Stimulated activated CD4-positive, alpha-beta T cell treated with anti-CD3 and anti-CD28 coated beads, Interleukin-15, amount 100 ng/mL, for 1 hour (primary cell): ENCODE measurements around the gene MAP1LC3B2.
A peak's percentile ranks its signal among the peaks of the same experiment; 100 is the strongest.

Source experiments
- DNase-seq, 2 donors: peaks; one replicate each; pipeline ENCODE4 v3.0.0-alpha.2; 2020; ENCODE audit warnings: low read depth in 1 of 2, low spot score in 1 of 2

The MAP1LC3B2 gene

DNA sequence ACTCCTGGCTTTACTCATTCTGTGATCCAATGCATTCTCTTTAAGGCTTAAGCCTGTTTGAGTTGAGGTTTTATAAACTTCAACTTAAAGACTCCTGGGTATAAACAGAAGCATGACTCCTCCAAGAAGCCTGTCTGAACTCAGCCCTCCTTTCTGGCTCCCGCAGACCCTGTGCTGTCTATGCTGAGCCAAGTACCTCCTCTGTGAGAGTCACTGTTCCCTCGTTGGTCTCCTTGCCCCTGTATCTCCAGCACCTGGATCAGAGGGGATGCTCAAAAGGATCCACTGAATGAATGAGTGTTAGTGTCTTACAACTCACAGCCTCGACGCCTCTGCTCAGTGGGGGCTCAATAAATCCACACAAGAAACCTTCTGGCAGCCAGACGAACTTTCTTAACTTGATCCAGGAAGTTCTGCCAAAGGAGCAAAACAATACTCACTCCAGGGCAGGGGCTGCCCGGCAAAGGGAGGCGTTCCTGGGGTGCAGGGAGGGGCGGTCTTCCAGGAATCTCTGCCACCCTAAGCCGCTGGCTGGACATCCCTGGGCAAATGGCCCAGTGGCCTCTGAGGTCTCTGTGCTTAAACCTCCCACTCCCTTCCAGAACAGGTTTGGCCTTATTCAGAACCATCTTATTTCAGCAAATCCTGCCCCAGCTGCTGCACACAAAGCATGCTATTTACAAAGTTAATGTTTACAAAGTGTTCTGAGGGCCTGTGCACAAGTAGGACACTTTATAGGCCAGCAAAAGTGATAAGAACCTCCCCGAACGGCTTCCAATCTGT lies 32.9 kb downstream of the MAP1LC3B2 start:
- no peak for DNase-seq

DNA sequence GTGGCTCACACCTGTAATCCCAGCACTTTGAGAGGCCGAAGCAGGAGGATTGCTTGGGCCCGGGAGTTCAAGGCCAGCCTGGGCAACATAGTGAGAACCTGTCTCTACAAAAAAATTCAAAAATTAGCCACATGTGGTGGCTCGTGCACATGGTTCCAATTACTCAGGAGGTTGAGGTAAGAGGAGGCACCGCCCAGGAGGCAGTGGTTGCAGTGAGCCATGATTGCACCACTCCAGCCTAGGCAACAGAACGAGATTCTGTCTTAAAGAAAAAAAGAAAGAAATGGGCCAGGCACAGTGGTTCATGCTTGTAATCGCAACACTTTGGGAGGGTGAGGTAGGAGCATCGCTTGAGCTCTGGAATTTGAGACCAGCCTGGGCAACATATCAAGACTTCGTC lies 33.5 kb downstream of the MAP1LC3B2 start:
- DNase-seq, result no peak

DNA sequence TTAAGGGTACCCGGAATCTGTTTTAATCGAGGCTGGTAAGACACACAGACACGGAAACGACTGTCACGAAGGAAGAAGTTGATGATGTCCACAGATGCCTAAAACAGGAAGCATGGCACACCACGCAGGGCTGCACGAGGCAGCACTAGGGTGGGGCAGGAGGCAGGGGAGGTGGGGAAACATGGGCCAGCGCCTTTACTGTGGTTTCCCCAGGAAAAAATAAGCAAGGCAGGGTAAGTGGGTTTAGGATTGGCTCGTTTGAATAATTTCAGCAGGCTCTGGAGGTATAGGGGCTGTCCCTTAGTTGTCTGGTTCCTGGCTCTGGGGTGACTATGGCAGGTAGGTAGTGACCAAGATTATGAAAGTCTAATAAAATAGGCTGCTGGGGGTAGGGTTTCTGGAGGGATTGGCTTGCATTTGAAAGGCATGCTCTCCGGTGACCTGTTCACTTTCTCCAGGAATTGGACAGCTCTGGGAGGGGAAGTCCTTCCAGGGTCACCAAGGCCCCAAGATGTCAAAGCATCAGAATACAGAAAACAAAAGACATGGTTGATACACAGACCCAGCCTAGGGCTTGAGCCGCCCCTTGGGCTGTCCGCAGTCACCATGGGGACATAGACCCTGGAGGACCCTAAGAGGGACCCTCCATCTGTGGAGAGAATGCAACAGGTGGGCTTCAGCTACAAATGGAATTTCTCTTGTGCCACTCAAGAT lies 35.3 kb downstream of the MAP1LC3B2 start:
- no peak for DNase-seq

DNA sequence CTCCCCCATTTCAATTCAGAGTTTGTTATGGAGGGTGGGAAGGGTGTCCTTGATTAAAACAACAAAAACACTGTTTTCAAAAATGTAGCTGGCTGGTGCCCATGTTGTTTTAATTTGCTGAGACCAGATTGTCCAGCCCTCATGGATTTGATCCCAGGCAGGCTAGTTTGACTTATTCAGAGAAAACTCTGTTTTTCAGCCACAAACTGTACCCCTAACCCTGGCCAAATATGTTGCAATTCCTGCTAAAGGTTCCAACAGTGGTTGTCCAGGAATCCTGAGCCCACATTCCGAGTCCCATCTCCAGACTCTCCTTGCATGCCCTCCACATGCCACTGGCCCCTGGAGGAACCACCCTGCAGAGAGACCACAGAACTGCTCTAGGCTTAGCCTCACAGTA lies 36.0 kb downstream of the MAP1LC3B2 start:
- no peak for DNase-seq

DNA sequence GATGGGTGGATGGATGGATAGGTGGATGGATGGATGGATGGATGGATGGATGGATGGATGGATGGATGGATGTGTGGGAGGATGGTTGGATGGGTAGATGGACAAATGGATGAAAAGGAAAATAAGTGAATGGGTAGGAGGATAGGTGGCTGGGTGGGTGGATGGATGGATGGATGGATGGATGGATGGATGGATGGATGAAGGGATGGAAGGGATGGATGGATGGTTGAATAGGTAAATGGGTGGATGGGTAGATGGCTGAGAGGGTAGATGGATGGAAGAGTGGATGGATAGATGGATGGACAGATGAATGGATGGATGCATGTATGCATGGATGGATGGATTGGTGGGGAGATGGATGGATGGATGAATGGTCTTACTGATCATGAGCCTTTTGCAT lies 36.5 kb downstream of the MAP1LC3B2 start:
- DNase-seq, result no peak

DNA sequence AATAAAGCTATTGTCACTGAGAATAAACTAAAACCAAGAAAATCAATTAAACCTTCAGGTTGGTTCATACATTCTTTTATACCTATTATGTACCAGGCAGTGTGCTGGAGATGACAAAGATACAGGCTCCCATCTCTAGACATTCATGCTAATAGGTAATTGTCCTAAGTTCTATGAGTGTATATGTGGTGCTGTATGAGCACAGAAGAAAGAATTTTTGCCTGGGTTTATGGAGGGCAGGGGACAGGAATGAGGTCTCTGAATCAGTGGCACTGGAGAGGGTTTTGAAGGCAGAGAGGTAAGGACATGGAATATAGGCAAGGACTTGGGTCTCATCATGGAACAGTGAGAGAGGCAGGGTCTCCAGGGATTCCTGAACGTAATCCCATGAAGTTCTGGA lies 38.7 kb downstream of the MAP1LC3B2 start:
- DNase-seq, result no peak

DNA sequence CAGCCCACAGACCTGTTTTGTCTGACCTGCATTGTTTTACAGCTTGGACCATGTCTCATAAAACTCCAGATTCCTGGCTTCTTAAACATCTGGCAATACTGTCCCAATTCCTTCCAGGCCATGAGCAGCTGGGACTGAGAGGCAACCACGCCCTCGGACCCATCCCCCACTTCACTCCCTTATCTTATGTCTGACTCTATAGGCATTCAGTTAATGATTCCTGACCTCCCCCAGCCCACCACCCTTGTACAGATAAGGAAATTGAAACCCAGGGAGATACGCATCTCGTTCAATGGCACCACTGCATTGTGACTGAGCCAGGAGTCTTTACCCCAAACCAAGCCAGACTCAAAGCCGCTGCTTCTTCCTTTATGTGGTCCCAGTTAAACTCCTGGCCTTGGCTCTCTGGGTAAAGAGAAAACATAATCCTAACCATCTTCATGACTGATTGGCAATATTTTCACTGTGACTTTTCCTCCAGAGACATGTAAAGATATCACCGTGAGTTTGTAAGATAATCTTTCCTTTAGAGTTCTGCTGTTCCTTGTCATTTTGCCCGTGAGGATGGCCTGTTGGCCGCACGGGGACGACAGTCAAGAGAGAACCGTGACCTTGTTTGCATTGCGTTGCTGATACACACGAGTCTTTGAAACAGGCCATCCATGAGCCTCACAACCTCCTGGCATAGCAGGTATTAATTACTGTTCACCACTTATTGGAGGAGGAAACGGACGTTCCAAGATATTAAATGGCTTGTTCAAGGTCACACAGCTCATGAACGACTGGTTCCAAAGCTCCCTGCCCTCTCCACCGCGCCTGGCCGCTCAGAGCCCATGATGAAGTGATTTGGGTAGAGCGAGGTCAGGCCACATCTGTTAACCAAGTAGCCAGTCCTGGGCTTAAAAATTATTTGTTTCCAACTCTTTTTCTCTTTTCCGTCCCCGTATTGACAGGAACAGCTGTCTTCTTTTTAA lies 39.4 kb downstream of the MAP1LC3B2 start:
- no peak for DNase-seq

DNA sequence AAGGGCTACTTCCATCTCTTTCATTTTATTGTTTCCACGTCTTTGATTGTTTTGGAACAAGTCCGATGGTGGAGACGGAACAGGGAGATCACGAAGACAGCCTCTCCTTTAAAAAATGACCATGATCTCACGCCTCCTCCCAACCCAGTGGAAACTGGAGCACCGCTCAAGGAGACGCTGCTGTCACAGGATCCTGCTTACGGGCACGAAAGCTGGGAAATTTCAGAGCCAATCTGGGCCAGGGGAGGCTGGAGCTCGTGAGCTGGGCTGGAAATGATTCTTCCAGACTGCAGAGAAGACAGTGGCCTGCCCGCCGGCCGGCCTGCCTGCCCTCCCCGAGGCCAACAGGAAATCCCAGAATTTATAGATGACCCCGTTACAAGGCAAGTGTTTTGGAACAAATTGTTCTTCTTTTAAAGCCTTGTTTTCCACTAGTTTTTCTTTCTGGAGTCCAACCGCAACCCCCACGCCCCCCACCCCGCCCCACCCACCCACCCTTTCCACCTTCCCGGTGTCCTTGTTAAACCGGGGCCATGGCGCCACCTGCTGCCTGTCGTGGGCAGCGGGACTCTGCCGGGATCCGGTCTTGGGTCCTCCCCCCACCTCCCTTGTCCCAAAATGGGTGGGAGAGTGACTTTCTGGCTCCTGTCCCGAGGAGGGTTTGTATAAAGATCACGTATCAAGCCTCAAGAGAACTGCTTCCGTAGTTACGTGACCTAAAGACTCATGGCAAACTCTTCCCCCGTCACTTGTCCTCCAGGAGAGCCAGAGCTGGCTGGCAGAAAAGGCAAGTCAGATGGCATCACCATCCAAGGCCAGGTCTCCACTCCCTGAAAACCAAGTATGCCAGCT lies 40.3 kb downstream of the MAP1LC3B2 start:
- DNase-seq, result peak; percentile 15 to 40

DNA sequence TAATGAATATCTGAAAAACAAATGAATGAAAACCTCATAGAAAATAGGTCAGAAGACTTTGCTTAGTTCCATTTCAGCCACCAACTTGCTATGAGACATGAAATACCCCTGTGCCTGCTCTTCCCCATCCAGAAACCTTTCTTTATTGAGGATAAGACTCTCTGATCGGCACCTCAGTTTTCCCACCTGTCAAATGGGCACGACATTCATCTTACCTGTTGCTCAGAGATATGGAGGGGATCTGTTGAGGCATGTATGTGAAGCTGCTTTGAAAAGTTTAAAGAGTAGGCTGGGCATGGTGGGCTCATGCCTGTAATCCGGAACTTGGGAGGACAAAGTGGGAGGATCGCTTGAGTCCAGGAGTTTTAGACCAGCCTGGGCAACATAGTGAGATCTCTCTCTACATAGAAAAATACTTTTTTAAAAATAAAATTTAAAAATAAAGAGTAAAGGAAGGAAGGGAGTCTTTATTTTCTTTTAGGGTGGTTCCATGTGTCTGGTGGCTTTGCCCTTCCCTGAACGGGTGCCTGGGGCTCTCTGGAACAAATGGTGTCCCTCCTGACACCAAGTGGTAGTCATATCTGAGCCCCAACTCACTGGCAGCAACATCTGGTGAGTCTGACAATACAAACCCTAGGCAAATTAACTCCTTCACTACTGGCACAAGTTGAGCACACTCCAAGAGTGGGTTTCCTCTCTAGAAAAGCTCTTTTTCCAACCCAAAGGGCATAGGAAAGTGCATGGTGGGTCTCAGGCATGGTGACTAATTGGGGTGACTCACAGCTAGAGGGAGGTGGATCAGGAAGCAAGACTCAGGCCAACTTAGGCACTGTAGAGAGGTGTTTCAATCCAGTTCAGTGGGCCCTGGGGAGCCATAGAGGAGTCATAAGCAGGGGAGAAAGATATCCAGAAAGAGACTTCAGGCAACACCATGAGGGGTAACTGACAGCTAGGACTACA lies 42.1 kb downstream of the MAP1LC3B2 start:
- no peak for DNase-seq

DNA sequence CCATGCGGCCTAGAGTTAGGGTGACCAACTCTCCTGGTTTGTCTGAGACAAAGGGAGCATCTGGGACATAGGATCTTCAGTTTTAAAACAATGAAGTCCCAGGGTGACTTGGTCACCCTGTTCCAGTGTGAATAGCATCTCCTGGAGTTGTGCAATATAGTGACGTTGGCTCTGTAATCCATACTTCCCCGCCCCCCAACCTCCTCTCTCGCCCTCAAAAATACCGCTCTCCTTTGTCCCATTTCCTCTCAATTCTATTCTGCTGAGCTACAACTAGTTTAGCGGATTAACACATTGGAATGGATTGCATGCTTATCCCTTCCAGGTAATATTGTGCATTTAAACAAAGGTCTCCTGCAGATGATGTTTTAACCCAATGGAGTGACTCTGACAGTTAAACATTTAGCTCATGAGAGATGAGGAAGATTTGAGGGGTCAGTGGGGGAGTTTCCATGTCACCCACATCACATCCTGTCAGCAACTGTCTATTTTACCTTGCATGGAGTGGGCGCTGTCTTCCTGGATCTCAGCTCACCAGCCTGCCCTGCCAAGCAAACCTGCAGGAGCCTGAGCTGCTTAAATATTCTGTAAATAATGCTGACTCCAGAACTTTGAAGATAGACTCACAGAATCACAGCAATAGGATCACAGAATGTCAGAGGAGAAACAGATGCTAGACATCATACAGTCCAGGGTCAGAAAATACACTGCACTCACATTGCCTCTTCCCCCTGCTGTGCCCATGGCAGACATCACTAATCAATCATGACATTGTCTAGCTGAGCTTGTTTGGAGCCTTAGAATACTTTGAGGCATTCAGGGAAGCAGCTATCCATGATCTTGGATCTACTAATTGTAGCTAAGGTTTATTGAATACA lies 43.0 kb downstream of the MAP1LC3B2 start:
- DNase-seq, result no peak

DNA sequence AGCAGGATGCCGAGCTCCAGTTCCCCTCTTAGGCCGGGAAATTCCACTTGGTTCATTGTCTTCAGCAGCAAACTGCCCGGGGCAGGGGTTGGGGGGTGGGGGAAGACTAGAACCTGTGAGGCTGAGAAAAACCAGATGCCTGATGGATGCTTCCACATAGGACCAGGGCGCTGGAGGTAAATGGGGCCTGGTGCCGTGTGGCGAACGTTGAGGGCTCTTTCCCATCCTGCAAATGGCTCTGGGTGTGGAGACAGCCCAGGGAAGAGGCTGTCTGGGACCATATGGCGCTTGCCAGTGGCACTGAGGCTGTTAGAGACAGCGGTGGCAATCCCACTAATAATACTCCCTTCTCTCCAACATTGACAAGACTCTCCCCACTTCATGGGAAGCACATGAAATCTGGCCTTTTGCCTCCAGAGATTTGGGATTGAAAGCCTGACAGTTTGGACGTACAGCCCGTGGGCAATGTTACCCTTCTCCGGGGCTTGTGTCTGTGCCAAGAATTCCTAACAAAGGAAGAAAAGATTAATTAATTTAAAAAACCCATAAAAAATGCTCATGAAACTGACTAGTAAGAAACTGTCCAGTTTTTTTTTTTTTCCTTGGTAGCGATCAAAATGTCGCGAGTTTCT lies 44.5 kb downstream of the MAP1LC3B2 start:
- no peak for DNase-seq

DNA sequence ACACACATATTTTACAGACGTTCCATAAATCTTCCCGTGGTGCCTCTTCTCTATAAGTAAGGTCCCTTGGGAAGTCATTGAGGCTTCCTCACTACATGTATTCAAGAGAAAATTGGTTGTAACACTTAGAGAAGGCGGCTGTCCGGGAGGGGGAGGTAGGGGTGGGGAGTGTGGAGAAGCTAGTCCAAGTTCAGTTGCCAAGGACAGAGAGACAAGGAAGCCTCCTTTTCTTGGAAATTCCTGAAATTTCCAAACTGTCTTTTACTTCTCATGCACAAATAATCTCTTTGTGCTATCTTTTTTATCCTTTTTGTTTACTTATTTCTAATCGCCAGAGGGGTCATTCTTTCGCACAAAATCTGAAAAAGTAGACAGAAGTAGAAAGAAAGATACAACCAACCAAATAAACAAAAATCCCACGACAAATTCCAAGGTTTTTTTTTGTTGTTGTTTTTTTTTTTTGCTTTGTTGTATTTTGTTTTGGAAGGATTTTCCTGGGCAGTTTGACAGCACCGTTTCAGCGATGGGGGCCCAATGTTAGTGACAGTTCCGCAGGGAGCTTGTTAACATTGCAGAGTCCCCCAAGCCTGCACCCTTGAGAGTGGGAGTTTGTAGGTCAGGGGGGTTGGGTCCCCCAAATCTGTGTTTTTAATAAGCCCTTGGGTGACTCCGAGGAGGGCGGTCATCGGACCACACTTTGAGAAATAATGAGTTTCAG lies 45.2 kb downstream of the MAP1LC3B2 start:
- no peak for DNase-seq

DNA sequence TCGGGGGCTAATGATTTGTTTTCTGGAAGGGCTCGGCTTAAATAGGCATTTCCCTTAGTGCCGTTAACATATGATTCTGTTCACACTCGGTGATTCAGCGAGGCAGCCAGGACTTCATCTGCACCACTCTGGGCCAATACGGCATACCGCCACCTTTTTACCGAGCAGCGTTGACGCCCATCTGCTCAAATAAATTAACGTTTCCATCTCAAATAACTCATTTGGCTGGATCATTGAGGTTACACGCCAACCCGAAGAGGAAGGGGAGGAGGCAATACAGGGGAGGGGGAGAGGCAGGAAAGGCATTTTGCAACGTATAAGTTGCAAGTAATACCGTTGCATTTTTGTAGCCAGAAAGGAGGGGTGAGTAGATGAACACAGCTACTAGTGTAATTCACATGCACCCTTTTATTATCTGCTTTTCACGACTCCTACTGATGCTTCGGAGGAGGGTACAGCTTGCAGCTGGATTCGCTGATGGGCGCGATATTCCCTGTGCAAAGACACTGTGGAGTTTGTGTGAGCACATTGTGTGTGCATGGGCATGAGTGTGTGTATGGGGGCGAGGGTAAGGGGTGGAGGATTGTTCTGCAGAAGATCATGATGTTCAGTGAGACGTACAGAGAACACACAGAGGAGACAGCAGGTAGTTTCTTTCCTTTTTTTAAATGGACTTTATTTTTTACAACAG lies 45.9 kb downstream of the MAP1LC3B2 start:
- no peak for DNase-seq

DNA sequence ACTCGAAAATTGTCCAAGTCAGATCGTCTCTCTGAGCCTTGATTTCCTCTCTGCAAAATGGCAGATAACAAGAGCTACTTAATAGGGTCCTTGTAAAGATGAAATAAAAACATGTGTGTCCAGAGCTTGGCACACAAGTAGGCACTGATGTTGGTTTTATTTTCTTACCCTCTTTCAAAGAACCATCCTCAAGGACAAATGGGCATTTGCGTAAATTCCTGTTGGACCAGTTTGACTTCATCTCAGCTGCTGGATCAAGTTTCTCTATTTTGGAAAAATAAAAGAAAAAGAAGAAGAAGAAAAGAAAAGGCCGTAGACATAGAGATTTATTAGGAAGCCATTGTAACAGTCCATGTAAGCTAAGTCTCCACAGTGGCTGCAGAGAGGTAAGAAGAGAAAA lies 47.2 kb downstream of the MAP1LC3B2 start:
- no peak for DNase-seq

DNA sequence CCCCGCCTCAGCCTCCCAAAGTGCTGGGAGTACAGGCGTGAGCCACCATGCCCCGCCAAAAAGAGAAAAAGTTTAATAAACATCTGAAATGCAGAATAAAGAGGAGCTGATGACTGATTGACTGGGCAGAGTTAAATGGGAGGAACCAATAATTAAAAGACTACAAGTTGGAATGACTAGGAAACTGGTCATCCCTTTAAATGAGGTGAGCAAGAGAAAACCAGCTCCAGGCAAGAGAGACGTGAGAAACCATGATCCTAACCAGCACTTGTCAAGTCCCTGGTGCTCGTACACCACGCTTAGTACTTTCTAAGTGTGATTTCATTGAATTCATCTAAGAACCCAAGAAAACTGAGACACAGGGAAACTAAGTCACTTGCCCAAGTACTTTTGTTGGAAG lies 47.9 kb downstream of the MAP1LC3B2 start:
- no peak for DNase-seq

DNA sequence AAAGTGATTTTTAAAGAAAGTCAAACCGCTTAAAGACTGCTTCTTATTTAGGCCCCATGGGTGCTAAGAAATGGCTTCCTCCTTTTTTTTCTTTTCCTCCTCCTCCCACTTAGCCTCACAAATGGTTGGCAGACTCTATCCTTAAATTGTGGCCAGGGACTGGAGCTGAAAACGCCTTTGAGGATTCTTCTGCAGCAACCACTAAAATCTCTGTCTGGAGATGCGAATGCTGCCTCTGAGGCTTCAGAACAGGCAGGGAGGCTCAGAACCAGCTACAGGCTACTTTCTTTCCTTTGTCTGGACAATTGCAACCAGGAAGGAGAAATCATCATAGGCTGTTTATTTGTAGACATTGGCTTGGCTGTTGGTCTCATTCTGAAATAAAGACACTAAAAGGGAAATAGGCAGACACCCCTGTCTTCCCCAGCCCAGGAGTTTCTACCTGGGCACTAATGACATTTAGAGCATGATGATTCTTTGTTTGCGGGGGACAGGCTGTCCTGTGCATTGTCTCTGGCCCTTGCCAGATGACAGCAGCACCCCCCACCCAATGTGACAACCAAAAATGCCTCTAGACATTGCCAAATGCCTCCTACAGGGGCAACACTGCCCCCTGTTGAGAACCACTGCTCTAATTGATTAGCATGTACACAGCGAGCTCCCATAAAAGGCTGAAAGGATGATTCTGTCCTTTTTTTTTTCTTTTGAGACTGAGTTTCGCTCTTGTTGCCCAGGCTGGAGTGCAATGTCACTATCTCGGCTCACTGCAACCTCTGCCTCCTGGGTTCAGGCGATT lies 50.3 kb downstream of the MAP1LC3B2 start:
- DNase-seq, result no peak
